ENCODE data around the gene TNS1. TPM values are rescaled to one million over a fixed set of nuclear protein-coding genes. Genes with fewer than 3 reads are reported as not detected.

TNS1 gene
- total and polyA plus RNA-seq, 9 of the 15 experiments (the other 6 are each of a cell fraction or from before 2014, with no cell fraction given) = 0.13 to 2.7 (median 0.77) TPM

DNA sequence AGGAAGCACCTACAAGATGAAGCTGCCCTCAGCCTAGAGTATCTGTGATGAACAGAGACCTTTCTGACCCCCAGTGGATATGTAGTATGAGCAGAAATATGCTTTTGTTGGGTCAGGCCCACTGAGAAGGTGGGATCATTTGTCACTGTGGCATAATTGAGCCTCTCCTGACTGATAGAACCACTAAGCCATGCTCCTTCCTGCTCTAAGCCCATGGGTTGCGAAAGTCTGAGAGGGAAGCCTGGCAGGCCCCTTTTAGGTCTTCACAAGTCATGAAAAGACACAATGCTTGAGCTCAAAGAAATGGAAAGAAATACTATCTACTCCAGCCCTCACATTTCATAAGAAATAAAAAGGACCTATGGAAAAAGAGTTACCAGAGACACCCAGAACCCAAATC lies 127.7 kb downstream of the TNS1 start:
- no peaks in the 10 kb centered on the region for H4K20me1 ChIP-seq (replicated peaks; ENCODE audit: control insufficient read depth, insufficient read depth, low read length)
- H3K36me3 ChIP-seq (ENCODE audit: control insufficient read depth, insufficient read depth, low read length) = no peaks in the 10 kb centered on the region
- no peak for FAIRE-seq
- H3K4me3 ChIP-seq = no peak overlapping the region
- H3K9ac ChIP-seq (ENCODE audit: insufficient read depth in 1 of 2, low read depth in 2 of 2, low read length in 2 of 2) = no peak overlapping the region
- H3K9me3 ChIP-seq (replicated peaks; ENCODE audit: control insufficient read depth, insufficient read depth, low read depth, low read length) = no peaks in the 10 kb centered on the region
- no peak overlapping the region for H3K27ac ChIP-seq (ENCODE audit: extremely low read depth, low read depth, low read length)
- no peak overlapping the region for H3K4me2 ChIP-seq (ENCODE audit: insufficient read depth, low read length)
- WGBS (ENCODE audit: insufficient coverage, low coverage, missing lambda C conversion rate) = 23% methylated on average over 1 of the region's 1 CpG
- in situ Hi-C loops (cut with MboI) = no loop called here
- H3K4me1 ChIP-seq (replicated peaks in 1 of 2; ENCODE audit: control insufficient read depth in 2 of 2, insufficient read depth in 2 of 2, low read length in 2 of 2) = no peaks in the 10 kb centered on the region; a peak in 1 of 5 replicates
- intact Hi-C loops (cut with micrococcal nuclease) = no loop called here
- CTCF ChIA-PET (ENCODE audit: low intra/inter-chr PET ratio) = no interaction called here
- no peaks in the 10 kb centered on the region for H3K79me2 ChIP-seq (ENCODE audit: control insufficient read depth, insufficient read depth, low read length)
- no peak overlapping the region for H2AFZ ChIP-seq (ENCODE audit: low read depth, low read length)
- ATAC-seq = no peak
- H3K27me3 ChIP-seq (ENCODE audit: control insufficient read depth in 2 of 2, insufficient read depth in 2 of 2, low read length in 2 of 2) = peaks cover 0 to 8% of the 10 kb centered on the region in 2 experiments; a peak in 1 of 5 replicates
- no peak for DNase-seq (ENCODE audit: extremely low read depth in 1 of 4, low spot score in 3 of 4)
- H3K9me1 ChIP-seq (ENCODE audit: control insufficient read depth, insufficient read depth, low read length) = no peaks in the 10 kb centered on the region
- POLR2A ChIA-PET = no interaction called here
- BruUV-seq (replicated peaks) = no TSS peak
- TF ChIP-seq, protein P1, sequence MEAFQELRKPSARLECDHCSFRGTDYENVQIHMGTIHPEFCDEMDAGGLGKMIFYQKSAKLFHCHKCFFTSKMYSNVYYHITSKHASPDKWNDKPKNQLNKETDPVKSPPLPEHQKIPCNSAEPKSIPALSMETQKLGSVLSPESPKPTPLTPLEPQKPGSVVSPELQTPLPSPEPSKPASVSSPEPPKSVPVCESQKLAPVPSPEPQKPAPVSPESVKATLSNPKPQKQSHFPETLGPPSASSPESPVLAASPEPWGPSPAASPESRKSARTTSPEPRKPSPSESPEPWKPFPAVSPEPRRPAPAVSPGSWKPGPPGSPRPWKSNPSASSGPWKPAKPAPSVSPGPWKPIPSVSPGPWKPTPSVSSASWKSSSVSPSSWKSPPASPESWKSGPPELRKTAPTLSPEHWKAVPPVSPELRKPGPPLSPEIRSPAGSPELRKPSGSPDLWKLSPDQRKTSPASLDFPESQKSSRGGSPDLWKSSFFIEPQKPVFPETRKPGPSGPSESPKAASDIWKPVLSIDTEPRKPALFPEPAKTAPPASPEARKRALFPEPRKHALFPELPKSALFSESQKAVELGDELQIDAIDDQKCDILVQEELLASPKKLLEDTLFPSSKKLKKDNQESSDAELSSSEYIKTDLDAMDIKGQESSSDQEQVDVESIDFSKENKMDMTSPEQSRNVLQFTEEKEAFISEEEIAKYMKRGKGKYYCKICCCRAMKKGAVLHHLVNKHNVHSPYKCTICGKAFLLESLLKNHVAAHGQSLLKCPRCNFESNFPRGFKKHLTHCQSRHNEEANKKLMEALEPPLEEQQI (IDR thresholded peaks at IDR 0.05) = no peak
- TF ChIP-seq, protein P2, sequence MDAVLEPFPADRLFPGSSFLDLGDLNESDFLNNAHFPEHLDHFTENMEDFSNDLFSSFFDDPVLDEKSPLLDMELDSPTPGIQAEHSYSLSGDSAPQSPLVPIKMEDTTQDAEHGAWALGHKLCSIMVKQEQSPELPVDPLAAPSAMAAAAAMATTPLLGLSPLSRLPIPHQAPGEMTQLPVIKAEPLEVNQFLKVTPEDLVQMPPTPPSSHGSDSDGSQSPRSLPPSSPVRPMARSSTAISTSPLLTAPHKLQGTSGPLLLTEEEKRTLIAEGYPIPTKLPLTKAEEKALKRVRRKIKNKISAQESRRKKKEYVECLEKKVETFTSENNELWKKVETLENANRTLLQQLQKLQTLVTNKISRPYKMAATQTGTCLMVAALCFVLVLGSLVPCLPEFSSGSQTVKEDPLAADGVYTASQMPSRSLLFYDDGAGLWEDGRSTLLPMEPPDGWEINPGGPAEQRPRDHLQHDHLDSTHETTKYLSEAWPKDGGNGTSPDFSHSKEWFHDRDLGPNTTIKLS (IDR thresholded peaks at IDR 0.05; ENCODE audit: borderline replicate concordance, low read depth) = no peak
- no peak for TF ChIP-seq KLF10 (CRISPR knock-in tag; IDR thresholded peaks at IDR 0.05)
- TF ChIP-seq, protein P3, sequence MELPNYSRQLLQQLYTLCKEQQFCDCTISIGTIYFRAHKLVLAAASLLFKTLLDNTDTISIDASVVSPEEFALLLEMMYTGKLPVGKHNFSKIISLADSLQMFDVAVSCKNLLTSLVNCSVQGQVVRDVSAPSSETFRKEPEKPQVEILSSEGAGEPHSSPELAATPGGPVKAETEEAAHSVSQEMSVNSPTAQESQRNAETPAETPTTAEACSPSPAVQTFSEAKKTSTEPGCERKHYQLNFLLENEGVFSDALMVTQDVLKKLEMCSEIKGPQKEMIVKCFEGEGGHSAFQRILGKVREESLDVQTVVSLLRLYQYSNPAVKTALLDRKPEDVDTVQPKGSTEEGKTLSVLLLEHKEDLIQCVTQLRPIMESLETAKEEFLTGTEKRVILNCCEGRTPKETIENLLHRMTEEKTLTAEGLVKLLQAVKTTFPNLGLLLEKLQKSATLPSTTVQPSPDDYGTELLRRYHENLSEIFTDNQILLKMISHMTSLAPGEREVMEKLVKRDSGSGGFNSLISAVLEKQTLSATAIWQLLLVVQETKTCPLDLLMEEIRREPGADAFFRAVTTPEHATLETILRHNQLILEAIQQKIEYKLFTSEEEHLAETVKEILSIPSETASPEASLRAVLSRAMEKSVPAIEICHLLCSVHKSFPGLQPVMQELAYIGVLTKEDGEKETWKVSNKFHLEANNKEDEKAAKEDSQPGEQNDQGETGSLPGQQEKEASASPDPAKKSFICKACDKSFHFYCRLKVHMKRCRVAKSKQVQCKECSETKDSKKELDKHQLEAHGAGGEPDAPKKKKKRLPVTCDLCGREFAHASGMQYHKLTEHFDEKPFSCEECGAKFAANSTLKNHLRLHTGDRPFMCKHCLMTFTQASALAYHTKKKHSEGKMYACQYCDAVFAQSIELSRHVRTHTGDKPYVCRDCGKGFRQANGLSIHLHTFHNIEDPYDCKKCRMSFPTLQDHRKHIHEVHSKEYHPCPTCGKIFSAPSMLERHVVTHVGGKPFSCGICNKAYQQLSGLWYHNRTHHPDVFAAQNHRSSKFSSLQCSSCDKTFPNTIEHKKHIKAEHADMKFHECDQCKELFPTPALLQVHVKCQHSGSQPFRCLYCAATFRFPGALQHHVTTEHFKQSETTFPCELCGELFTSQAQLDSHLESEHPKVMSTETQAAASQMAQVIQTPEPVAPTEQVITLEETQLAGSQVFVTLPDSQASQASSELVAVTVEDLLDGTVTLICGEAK (IDR thresholded peaks at IDR 0.05) = no peak
- TF ChIP-seq, protein P3 (CRISPR knock-in tag; IDR thresholded peaks at IDR 0.05) = no peak
- TF ChIP-seq, protein P4, sequence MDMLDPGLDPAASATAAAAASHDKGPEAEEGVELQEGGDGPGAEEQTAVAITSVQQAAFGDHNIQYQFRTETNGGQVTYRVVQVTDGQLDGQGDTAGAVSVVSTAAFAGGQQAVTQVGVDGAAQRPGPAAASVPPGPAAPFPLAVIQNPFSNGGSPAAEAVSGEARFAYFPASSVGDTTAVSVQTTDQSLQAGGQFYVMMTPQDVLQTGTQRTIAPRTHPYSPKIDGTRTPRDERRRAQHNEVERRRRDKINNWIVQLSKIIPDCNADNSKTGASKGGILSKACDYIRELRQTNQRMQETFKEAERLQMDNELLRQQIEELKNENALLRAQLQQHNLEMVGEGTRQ (CRISPR knock-in tag; IDR thresholded peaks at IDR 0.05) = no peak
- no peak for TF ChIP-seq SMC3 (conservative IDR thresholded peaks at IDR 0.05; ENCODE audit: insufficient read depth, low read depth, low read length)
- no peak for TF ChIP-seq SUPT5H (IDR thresholded peaks at IDR 0.05)
- TF ChIP-seq CHD2 (IDR thresholded peaks at IDR 0.05; ENCODE audit: low read depth, low read length) = no peak
- no peak for TF ChIP-seq PTTG1 (tag; IDR thresholded peaks at IDR 0.05; ENCODE audit: low read depth)

Measured in K562 (cell line).